Measurements from ENCODE around the gene RPL15.
A peak's percentile ranks its signal among the peaks of the same experiment; 100 is the strongest.
"Not testable (repeated sequence)": the region's sequence is repeated elsewhere in the genome, so short reads cannot be mapped to it uniquely, and the experiment has no call there.

The RPL15 gene
- 698 to 768 reads per million in 2 donors for total RNA-seq

DNA sequence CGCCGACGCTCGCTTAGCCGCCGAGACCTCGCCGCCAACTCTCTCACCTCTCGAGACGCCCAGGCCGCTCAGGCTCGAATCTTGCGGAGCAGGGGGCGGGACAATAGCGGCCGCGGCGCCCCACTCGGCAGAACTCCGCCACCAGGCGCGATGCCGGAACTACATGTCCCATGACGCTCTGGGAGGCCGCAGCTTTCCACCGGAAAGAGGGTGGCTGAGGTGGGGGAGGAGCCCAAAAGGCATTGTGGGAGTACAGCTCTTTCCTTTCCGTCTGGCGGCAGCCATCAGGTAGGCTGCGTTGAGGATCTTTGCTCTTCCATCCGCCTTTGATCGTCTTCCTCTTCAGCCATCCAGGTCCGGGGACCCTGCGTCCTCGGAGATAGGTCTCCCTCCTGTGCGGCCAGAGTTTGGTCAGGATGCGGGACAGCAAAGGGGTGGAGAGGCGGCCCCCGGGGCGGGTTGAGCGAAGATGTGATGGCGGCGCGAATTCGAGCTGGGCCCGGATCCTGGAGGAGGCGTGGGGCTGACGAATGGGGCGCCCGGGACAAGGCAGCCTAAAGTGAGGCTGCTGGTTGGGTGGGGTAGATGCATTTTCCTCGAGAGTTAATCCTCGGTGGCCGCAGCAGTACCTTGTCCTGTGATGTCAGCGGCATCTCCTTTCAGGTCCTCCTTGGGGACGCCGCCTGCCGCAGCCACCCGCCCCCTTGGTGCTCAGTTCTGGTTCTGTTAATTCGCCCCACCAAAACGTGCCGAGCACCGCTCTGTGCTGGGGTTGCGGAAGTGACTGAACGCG, at the start of gene RPL15, which contains the start of gene NKIRAS1:
TSS of gene RPL15 (plus strand) at position 247 of the 793 bp plus-strand sequence. CDS start 728 bp downstream, outside the sequence.
TSS of gene NKIRAS1 (minus strand) at position 105 of the 793 bp plus-strand sequence. CDS start 6,086 bp downstream, outside the sequence.
- DNase-seq = peak; percentile 89

DNA sequence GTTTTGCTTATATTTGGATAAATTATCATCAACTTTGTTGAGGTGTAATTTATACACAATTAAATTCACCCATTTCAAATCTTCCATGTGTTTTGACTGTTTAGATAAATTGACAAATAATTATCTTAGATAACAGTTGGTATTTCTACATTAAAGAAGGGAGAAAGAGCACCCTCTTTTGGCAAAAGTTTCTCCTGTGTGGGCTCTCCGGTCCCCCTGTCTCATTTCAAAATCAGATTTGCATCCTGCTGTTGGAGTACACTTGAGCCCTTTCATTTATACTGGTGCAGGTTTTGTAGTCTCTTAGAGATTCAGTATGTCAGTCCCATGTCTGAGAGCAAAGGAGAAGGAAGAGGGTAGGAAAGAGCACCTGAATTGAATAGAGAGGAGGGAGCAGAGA, 49.5 kb upstream of the RPL15 start:
- no peak for DNase-seq

GRCh38 chr3:23867838-23868237, 49.1 kb upstream of the RPL15 start:
- no peak for DNase-seq

- no peak for DNase-seq
Measured at GRCh38 chr3:23869977-23870662, 46.8 kb upstream of the RPL15 start.

DNA sequence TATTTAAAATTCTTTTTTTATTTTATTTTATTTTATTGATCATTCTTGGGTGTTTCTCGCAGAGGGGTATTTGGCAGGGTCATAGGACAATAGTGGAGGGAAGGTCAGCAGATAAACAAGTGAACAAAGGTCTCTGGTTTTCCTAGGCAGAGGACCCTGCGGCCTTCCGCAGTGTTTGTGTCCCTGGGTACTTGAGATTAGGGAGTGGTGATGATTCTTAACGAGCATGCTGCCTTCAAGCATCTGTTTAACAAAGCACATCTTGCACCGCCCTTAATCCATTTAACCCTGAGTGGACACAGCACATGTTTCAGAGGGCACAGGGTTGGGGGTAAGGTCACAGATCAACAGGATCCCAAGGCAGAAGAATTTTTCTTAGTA, 46.3 kb upstream of the RPL15 start:
- DNase-seq = not testable (repeated sequence)

DNA sequence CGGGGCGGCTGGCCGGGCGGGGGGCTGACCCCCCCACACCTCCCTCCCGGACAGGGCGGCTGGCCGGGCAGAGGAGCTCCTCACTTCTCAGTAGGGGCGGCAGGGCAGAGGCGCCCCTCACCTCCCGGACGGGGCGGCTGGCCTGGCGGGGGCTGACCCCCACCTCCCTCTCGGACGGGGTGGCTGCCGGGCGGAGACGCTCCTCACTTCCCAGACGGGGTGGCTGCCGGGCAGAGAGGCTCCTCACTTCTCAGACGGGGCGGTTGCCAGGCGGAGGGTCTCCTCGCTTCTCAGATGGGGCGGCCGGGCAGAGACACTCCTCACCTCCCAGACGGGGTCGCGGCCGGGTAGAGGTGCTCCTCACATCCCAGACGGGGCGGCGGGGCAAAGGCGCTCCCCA, 45.6 kb upstream of the RPL15 start:
- not testable (repeated sequence) for DNase-seq

DNA sequence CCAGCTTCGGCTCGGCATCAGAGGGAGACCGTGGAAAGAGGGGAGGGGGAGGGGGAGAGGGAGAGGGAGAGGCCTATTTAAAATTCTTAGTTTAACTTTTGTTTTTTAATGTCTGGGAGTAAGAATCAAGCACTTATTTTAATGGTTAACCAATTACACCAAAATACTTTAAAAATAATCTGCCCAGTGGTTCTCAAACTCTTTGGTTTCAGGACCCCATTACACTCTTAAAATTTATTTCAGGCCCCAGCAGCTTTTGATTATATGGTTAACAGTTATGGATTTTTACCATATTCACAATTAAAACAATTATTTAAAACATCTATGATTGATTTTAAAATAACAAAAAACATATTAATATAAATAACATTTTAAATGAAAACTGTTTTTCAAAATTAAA, 44.6 kb upstream of the RPL15 start:
- DNase-seq = no peak

DNA sequence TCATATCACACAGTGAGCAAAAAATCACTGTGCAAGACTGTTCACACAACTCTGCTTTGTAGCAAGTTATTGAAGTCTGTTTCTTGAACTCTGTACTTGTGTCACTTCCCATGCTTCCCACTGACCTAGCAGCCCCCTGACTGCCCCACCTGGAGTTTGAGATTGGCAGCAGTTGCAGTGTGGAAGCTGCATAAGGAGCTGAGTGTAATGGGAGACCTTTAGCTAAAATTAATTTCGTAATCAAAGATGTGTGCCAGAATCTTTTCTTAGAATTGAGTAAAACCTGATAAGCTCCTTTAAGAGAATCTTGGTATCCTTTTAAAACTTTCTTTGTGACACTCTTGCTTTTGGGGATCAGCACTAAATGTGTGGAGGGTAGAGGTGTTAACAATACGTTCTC, 43.0 kb upstream of the RPL15 start:
- no peak for DNase-seq

GRCh38 chr3:23874359-23875112, 42.4 kb upstream of the RPL15 start:
- no peak for DNase-seq

GRCh38 chr3:23875113-23875725, 41.7 kb upstream of the RPL15 start:
- no peak for DNase-seq

DNA sequence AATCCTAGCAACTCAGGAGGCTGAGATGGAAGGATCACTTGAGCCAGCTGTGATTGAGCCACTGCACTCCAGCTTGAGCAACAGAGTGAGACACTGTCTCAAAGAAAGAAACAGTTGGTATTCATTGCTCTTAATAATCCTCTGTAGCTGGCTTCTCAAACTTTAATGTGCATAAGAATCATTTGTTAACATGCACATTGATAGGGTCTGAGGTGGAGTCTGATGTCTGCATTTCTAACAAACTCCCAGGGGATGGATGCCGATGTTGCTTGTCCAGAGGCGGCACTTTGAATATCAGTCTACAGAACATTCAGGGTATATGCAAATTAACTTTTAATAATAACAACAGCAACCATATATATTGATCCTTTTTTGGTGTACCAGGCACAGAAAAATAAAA, 40.0 kb upstream of the RPL15 start:
- DNase-seq = no peak

DNA sequence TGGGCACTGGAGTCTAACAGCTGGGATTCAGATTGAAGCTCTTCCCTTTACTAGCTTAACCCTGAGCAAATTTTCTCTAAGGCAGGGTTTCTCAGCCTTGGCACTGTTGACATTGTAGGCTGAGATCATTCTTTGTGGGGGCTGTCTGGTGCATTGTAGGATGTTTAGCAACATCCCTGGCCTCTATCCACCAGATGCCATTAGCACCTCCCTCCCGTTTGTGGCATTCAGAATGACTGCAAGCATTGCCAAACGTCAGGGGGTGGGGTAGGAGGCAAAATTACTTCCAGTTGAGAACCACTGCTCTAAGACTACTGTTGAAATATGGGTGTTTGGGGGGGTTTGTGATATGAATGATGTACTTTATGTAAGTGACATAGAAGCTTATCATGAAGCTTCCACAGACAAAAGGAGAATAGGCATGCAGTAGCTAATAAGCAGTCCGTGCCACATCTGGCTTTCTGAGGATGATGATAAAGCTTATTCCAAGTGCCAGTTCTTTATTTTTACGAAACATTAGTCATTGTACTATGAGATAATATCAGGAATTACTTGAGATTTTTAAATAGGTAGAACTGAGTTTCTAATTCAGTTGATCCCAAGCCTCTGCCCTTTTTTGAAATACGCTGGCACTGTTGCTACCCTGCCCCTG, 39.5 kb upstream of the RPL15 start:
- DNase-seq = no peak

DNA sequence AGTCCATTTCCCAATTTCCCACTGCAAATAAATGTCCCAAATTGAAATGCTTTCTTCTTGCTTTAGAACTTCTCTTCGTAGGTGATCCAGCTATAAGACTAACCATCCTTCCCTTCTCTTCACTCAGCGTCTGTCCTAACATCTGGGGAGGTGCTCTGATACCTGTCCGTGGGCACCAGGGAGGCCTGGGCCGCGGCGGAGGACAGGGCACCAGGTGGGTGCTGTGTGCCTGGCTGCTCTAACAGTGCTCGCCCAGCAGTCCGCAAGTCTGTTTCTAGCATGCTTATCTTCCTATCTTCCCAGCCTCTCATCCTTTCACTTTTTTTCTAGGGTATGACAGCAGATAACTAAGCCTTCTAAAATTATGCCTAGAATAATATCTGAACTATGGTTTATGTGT, 37.4 kb upstream of the RPL15 start:
- DNase-seq = no peak

DNA sequence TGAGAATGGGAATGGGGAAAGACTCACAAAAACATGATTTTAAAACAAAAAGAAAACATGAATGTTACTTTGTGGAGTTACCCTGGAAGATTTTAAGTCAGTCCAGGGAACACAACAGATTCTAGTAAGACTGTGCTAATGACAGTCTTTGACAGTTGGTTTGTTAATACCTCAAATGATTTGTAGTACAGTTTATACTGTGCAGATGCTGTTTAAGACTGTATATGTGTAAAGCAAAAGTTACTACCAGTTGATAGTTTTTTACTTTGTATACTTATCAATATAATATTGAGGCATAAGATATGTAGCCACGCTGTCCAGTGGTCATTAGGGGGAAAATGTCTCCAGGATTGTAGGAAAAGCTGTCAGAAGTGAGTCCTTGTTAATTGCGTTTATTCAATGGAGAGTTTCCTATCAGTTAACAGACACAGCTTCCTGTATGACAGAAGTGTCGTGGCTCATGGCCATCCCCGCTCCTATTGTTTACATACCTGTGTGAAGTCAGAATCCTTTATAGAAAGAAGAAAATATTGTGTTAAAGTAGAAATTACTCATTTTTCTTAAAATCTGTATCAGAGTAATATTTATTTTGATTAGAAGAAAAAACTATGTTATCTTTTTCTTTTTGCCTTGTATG, 36.1 kb upstream of the RPL15 start:
- DNase-seq = no peak

DNA sequence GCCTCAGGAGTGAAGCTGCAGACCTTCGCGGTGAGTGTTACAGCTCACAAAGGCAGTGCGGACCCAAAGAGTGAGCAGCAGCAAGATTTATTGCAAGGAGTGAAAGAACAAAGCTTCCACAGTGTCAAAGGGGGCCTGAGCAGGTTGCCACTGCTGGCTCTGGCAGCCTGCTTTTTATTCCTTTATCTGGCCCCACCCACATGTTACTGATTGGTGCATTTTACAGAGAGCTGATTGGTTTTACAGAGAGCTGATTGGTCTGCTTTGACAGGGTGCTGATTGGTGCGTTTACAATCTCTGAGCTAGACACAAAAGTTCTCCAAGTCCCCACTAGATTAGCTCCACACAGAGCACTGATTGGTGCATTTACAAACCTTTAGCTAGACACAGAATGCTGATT, 34.9 kb upstream of the RPL15 start:
- not testable (repeated sequence) for DNase-seq

- no peak for DNase-seq
Measured at GRCh38 chr3:23882487-23882918, 34.4 kb upstream of the RPL15 start.

- DNase-seq = no peak
Measured at GRCh38 chr3:23884481-23884880, 32.5 kb upstream of the RPL15 start.

DNA sequence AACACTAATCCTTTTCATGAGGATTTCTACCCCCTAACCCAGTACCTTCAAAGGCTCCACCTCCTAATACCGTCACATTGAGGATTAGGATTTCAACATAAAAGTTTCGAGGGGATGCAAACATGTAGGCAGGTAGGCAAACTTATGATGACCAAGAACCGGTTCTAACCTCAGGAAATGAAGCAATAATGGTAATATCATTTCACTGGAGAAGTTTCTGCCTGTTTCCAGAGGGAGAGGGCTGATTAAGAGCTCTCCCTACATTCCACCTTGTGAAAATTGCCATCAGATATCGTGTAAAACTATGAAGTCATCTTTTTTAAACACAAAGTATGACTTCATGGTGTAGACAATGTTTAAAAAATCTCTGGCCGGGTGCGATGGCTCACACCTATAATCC, 31.7 kb upstream of the RPL15 start:
- no peak for DNase-seq

DNA sequence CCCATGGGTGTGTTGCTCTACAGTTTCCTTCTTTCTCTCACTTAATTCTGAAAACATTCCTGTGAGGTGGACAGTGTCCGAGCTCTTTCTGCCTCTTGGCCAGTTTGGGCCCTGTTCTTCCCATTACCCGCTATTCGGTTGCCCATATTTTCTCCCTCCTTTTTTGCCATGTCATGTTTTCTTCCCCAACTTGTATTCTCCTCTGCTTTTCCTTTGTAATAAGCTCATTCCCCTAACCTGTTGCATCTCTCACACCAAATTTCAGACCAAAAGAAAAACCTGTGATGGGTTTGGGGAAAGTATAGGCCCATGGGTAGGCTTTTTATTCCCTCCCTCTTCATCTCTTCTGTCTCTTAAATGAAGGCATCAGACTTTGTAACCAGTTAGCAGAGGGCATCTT, 30.6 kb upstream of the RPL15 start:
- no peak for DNase-seq

DNA sequence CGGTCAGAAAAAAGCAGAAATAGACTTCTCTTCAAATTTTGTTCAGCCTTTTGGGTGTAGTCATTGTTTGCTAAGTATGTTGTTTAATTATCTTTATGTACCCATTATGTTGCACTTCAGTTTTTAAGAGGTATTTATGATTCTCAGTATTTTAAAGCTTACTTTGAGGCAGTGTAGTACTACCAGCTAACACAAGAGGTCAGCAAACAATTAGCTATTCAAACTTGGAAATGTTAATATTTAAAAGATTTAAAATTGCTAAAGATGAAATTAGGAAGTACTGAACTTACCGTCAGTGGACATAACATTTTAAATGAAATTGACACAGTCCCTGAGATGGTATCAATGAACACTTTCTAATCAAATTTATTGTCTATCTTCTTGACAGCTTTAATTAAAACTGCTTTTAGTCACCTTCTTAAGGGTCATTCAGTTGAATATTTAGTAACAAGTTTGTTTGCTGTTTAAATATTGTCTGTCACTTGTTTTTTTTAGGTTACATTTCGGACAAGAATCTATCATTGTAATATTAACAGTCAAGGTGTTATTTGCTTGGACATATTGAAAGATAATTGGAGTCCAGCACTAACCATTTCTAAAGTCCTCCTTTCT, 28.2 kb upstream of the RPL15 start:
- DNase-seq = no peak

DNA sequence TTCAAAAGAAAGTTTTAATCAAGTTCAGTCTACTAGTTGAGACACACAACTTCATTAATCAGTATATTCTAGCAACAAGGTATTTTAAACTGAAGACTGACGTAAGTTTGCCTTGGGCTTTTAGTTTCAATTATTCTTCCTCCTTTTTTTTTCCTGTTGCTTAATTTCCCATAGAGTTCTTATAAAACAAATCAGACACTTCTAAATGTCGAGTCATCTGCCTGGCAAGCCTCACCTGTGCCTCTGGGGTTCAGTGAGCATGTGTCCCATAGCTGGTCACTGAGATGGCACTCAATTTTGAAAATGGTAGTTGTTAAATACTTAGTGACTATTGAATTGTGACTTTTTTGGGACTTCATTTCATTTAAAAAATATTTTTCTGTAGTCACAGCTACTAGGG, 27.5 kb upstream of the RPL15 start:
- no peak for DNase-seq

Measured in activated gamma-delta T cell (primary cell).